H7 (cell line): ENCODE data around the gene CREBRF. TPM values are rescaled to one million over a fixed set of nuclear protein-coding genes. Genes with fewer than 3 reads are reported as not detected.
"Not testable (repeated sequence)": the region's sequence is repeated elsewhere in the genome, so short reads cannot be mapped to it uniquely, and the experiment has no call there.

Source experiments
- DNase-seq: peaks from one replicate; pipeline ENCODE4 v3.0.0; 2012
- H3K27me3 ChIP-seq: 2 replicates; pipeline ENCODE4 v1.6.0; 2011; ENCODE audit warnings: mild to moderate bottlenecking, low read length; ENCODE audit not compliant: control insufficient read depth, insufficient read depth
- H3K36me3 ChIP-seq: replicated peaks from 2 replicates; pipeline ENCODE4 v1.5.1; 2011; ENCODE audit warnings: low read length; ENCODE audit not compliant: control insufficient read depth, insufficient read depth
- H3K4me3 ChIP-seq: 2 replicates; pipeline ENCODE4 v1.5.1; 2011; ENCODE audit warnings: low read depth, mild to moderate bottlenecking, control low read depth, low read length, moderate library complexity; ENCODE audit not compliant: insufficient read depth
- total RNA-seq: library from RNA; depleted of rRNA; stranded (reverse); fragments of >200 nt; shearing (Covaris generic); gene quantifications from 2 replicates; pipeline ENCODE4 v1.2.3, GENCODE V29; 2014

CREBRF gene
- total RNA-seq, 1 experiment from 2014 or later: 8.7 TPM

DNA sequence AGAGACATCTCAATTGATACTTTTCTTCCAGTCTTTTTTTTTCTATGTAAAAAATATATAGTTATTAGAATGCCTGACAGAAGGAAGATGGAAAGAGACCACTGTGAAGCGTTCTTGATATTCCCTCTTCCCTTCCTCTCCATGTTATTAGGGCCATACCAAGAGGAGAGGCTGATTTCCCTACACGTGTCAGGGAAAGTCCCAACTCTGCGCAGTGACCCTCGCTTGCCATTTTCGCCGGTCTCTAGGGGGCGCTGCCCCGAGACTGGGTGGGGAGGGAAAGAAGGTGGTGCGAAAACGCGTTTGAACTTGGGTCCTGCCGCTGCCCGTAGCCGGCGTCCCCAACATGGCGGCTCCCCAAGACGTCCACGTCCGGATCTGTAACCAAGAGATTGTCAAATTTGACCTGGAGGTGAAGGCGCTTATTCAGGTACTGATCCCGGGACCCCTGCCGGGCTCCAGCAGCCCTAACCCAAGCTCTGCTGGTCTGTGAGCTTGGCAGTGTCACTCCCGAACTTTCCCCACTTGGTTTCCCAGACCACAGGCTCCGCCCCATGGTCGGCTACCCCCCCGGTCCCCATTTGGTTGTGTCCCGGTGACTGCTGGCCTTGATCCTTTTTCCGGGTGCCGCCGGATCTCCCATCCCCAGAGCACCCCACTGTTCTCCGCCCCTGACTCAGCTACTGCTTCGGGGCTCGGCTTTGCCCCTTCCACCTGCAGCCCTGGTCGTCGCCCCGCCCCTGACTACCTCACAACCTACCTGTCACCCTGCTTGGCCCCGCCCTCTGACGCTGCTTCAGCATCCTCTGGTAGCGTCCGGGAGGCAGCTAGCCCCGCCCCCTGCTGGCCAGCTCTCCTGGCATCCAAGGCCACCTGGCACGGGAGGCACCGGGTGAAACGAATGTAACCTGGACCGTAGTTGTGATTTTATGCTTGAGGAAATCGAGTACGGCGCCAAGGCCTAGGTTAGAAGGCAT, 88.3 kb downstream of the CREBRF start, which contains the start of gene BNIP1:
Gene BNIP1, plus strand, starts transcription at position 332 of the 977 bp plus-strand sequence. Its CDS starts 15 bp downstream, at position 347.
- peak; percentile 98 for DNase-seq
- H3K36me3 ChIP-seq: peaks cover 2% of the 10 kb centered on the region
- peak within 1 kb of the TSS; percentile 64 for H3K4me3 ChIP-seq
- no peaks in the 10 kb centered on the region for H3K27me3 ChIP-seq

- Histone ChIP-seq H3K4me3 (no peak overlapping the region), H3K36me3 (peaks cover 2% of the 10 kb centered on the region), H3K27me3 (no peaks in the 10 kb centered on the region)
- no peak for DNase-seq
Observed at GRCh38 chr5:173148354-173148753, 92.2 kb downstream of the CREBRF start.

- H3K4me3 ChIP-seq: no peak overlapping the region
- H3K36me3 ChIP-seq: peaks cover 4% of the 10 kb centered on the region
- DNase-seq: no peak
- H3K27me3 ChIP-seq: no peaks in the 10 kb centered on the region
Observed at GRCh38 chr5:173152547-173152946, 96.4 kb downstream of the CREBRF start.

DNA sequence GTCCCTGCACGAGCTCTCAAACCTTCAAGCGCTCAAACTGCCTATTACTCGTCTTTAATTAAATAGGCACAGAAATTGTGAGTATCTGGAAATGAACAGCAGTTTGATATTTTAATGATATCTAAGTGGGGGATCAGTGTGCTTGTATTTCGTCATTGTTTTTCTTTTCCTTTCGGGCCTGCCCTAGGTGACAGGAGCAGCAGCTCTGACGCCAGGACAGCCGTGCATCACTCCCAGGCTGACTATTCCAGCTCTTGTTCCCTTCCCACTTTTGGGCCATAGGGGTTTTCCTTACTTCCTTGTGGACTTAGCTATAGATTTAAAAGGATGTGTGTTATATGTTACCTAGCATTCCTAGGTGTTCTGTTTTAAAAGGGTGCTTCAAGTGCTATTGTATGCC, 97.7 kb downstream of the CREBRF start:
- H3K4me3 ChIP-seq: no peak overlapping the region
- H3K27me3 ChIP-seq: no peaks in the 10 kb centered on the region
- DNase-seq: no peak
- peaks cover 2% of the 10 kb centered on the region for H3K36me3 ChIP-seq

- H3K4me3 ChIP-seq, DNase-seq, H3K36me3 ChIP-seq, H3K27me3 ChIP-seq: not testable (repeated sequence)
Observed at GRCh38 chr5:173154619-173155018, 98.5 kb downstream of the CREBRF start.

- Histone ChIP-seq H3K27me3 (no peaks in the 10 kb centered on the region), H3K36me3 (peaks cover 2% of the 10 kb centered on the region), H3K4me3 (no peak overlapping the region)
- DNase-seq: no peak
Observed at GRCh38 chr5:173155912-173156311, 99.8 kb downstream of the CREBRF start.

- Histone ChIP-seq H3K4me3 (no peak overlapping the region), H3K36me3 (peaks cover 3% of the 10 kb centered on the region), H3K27me3 (no peaks in the 10 kb centered on the region)
- DNase-seq: no peak
Observed at GRCh38 chr5:173158366-173158765, 102.2 kb downstream of the CREBRF start.

DNA sequence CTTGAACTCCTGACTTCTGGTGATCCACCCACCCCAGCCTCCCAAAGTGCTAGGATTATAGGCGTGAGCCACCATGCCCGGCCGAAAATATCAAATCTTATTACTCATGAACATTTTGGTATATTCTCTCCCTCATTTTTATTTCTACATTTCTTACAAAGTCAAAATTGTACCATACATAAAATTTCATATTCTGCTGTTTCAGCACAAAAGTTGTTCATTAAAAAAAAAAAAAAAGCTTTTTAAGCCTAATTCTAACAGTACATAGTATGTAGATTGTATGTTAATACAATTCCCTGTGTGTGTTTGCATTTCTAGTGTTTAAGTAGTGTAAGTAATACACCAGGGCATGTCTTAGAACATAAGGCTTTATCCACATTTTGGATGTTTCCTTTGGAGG, 103.1 kb downstream of the CREBRF start:
- Histone ChIP-seq H3K4me3 (no peak overlapping the region), H3K27me3 (no peaks in the 10 kb centered on the region), H3K36me3 (peaks cover 3% of the 10 kb centered on the region)
- DNase-seq: no peak

- Histone ChIP-seq H3K27me3 (no peaks in the 10 kb centered on the region), H3K4me3 (no peak overlapping the region), H3K36me3 (peaks cover 1% of the 10 kb centered on the region)
- DNase-seq: no peak
Observed at GRCh38 chr5:173161148-173161547, 105.0 kb downstream of the CREBRF start.

GRCh38 chr5:173163219-173163618, 107.1 kb downstream of the CREBRF start:
- H3K27me3 ChIP-seq: no peaks in the 10 kb centered on the region
- H3K36me3 ChIP-seq: peaks cover 1% of the 10 kb centered on the region
- no peak overlapping the region for H3K4me3 ChIP-seq
- peak; percentile 32 for DNase-seq

- Histone ChIP-seq H3K4me3 (no peak overlapping the region), H3K27me3 (no peaks in the 10 kb centered on the region), H3K36me3 (peaks cover 1% of the 10 kb centered on the region)
- no peak for DNase-seq
Observed at GRCh38 chr5:173165177-173166016, 109.2 kb downstream of the CREBRF start.

DNA sequence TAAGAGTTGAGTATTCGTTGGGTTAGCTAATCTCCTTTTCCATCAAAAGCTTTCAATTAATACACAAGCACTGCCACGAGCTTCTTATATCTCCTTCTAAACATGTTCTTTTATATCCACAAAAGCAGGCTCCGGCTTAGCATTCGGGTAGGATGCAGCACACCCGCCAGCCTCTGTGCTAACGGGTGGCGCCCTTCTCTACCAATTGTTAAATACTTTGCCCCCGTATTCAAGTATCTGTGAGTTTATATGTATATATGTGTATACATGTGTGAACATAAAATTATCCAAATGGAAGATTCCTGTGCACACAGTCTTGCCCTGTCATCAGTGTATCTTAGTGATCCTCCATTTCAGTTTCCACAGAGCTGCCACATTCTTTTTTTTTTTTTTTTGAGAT, 116.0 kb downstream of the CREBRF start:
- Histone ChIP-seq H3K27me3 (no peaks in the 10 kb centered on the region), H3K4me3 (no peak overlapping the region), H3K36me3 (no peaks in the 10 kb centered on the region)
- no peak for DNase-seq

GRCh38 chr5:173175523-173175922, 119.4 kb downstream of the CREBRF start:
- H3K27me3 ChIP-seq: no peaks in the 10 kb centered on the region
- no peaks in the 10 kb centered on the region for H3K36me3 ChIP-seq
- H3K4me3 ChIP-seq: no peak overlapping the region
- peak; percentile 39 for DNase-seq

GRCh38 chr5:173178369-173178910, 122.3 kb downstream of the CREBRF start:
- DNase-seq: no peak
- Histone ChIP-seq H3K27me3 (no peaks in the 10 kb centered on the region), H3K36me3 (no peaks in the 10 kb centered on the region), H3K4me3 (no peak overlapping the region)
